Nephron progenitor cell (in vitro differentiated cells): ENCODE results near the gene OS9.

ENCODE experiments used
- DNase-seq: peaks from one replicate; pipeline ENCODE4 v3.0.0; 2021
- H3K27ac Mint-ChIP-seq: 2 replicates; pipeline ENCODE4 v1.8.0; 2021; ENCODE audit warnings: mild to moderate bottlenecking, moderate library complexity, mixed read lengths
- H3K27me3 Mint-ChIP-seq: 2 replicates; pipeline ENCODE4 v1.8.0; 2021; ENCODE audit warnings: mild to moderate bottlenecking, low read depth, mixed read lengths; ENCODE audit not compliant: poor library complexity
- H3K36me3 Mint-ChIP-seq: 2 replicates; pipeline ENCODE4 v1.8.0; 2021; ENCODE audit warnings: low read depth, mixed read lengths
- H3K4me1 Mint-ChIP-seq: 2 replicates; pipeline ENCODE4 v1.8.0; 2021; ENCODE audit warnings: mixed read lengths
- H3K4me3 Mint-ChIP-seq: 2 replicates; pipeline ENCODE4 v1.8.0; 2021; ENCODE audit warnings: mild to moderate bottlenecking, moderate library complexity, mixed read lengths
- H3K9me3 Mint-ChIP-seq: 2 replicates; pipeline ENCODE4 v1.8.0; 2021; ENCODE audit warnings: mild to moderate bottlenecking, moderate library complexity, mixed read lengths
- TF ChIP-seq, protein P1 (sequence below): fragments of 200-600 bp; sonication (generic); IDR thresholded peaks from 2 replicates; pipeline ENCODE4 v1.5.0; 2021; ENCODE audit warnings: antibody characterized with exemption

OS9 gene

DNA sequence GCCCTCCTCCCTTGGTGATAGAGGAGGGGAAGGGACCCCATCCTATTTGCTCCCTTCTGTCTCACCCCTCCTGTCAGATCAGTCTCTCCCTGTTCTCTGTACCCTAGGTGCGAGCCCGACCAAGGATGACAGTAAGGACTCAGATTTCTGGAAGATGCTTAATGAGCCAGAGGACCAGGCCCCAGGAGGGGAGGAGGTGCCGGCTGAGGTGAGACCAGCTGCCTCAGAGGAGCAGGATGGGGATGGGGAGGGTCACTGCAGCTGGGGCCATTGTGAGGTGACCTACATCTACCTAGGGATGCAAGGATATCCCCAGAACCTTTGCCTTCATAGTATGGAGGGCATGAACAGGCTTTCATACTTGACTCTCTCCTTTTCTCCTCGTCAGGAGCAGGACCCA, 22.4 kb downstream of the OS9 start:
- Mint-ChIP-seq H3K9me3 (peaks cover 12% of the 10 kb centered on the region), H3K4me3 (no peak overlapping the region), H3K4me1 (no peaks in the 10 kb centered on the region), H3K36me3 (peaks cover 59% of the 10 kb centered on the region), H3K27ac (no peak overlapping the region), H3K27me3 (no peaks in the 10 kb centered on the region)
- TF ChIP-seq, protein P1, sequence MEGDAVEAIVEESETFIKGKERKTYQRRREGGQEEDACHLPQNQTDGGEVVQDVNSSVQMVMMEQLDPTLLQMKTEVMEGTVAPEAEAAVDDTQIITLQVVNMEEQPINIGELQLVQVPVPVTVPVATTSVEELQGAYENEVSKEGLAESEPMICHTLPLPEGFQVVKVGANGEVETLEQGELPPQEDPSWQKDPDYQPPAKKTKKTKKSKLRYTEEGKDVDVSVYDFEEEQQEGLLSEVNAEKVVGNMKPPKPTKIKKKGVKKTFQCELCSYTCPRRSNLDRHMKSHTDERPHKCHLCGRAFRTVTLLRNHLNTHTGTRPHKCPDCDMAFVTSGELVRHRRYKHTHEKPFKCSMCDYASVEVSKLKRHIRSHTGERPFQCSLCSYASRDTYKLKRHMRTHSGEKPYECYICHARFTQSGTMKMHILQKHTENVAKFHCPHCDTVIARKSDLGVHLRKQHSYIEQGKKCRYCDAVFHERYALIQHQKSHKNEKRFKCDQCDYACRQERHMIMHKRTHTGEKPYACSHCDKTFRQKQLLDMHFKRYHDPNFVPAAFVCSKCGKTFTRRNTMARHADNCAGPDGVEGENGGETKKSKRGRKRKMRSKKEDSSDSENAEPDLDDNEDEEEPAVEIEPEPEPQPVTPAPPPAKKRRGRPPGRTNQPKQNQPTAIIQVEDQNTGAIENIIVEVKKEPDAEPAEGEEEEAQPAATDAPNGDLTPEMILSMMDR, result no peak
- DNase-seq, result no peak

GRCh38 chr12:57717131-57717530, 23.2 kb downstream of the OS9 start:
- H3K27me3 Mint-ChIP-seq, result no peaks in the 10 kb centered on the region
- no peaks in the 10 kb centered on the region for H3K4me1 Mint-ChIP-seq
- no peak overlapping the region for H3K27ac Mint-ChIP-seq
- no peak for DNase-seq
- peaks cover 4% of the 10 kb centered on the region for H3K9me3 Mint-ChIP-seq
- TF ChIP-seq, protein P1, result no peak
- H3K4me3 Mint-ChIP-seq, result no peak overlapping the region
- peaks cover 57% of the 10 kb centered on the region for H3K36me3 Mint-ChIP-seq

DNA sequence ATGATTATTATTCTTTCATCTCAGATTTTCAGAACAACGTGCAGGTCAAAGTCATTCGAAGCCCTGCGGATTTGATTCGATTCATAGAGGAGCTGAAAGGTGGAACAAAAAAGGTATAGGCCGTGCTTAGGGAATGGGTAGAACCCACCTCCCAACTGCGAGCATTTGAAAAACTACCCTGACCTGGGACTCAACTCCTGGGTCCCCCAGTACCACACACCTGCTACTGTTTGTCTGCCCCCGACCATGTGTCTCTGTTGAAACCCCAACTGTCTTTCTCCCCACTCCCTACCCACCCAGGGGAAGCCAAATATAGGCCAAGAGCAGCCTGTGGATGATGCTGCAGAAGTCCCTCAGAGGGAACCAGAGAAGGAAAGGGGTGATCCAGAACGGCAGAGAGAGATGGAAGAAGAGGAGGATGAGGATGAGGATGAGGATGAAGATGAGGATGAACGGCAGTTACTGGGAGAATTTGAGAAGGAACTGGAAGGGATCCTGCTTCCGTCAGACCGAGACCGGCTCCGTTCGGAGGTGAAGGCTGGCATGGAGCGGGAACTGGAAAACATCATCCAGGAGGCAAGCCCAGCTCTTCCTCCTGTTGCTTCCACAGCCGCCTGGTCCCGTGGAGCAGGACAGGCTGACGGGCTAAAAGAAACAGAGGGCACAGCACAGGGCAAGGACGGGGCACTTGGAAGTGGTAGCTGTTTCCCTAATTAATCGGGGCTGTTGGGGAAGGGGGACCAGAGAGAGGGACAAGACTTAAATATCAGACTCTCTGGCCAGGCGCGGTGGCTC, 24.1 kb downstream of the OS9 start:
- Mint-ChIP-seq H3K36me3 (peaks cover 51% of the 10 kb centered on the region), H3K9me3 (no peaks in the 10 kb centered on the region), H3K4me1 (no peaks in the 10 kb centered on the region), H3K27ac (no peak overlapping the region), H3K4me3 (no peak overlapping the region), H3K27me3 (peaks cover 4% of the 10 kb centered on the region)
- DNase-seq, result no peak
- TF ChIP-seq, protein P1, result no peak

DNA sequence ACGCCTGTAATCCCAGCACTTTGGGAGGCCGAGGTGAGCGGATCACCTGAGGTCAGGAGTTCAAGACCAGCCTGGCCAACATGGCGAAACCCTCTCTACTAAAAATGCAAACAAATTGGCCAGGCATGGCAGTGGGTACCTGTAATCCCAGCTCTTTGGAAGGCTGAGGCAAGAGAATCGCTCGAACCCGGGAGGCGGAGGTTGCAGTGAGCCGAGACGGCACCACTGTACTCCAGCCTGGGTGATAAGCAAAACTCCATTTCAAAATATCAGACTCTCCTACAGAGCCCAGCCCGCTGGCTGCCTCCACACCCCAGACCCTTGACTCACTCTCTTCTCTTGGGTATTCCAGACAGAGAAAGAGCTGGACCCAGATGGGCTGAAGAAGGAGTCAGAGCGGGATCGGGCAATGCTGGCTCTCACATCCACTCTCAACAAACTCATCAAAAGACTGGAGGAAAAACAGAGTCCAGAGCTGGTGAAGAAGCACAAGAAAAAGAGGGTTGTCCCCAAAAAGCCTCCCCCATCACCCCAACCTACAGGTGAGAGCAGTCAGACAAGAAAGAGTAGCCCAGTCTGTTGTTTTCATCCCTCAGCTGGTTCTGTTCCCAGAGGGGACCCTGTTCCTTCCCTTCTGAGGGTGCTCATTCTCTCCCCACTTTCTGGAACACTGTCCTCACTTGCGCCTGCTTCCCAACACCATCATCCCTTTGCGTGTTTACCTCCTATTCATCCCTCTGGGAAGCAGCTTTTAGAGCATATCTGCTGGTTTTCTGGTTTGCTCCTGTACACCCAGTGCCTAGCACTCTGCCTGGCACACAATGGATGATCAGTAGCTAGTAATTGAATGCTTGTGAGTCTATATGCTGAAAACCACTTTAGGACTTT, 25.0 kb downstream of the OS9 start:
- Mint-ChIP-seq H3K9me3 (no peaks in the 10 kb centered on the region), H3K27ac (no peak overlapping the region), H3K4me3 (no peak overlapping the region), H3K4me1 (no peaks in the 10 kb centered on the region), H3K27me3 (peaks cover 13% of the 10 kb centered on the region), H3K36me3 (peaks cover 43% of the 10 kb centered on the region)
- DNase-seq, result no peak
- TF ChIP-seq, protein P1, result no peak

- Mint-ChIP-seq H3K9me3 (no peaks in the 10 kb centered on the region), H3K4me1 (no peaks in the 10 kb centered on the region), H3K27ac (no peak overlapping the region), H3K27me3 (peaks cover 24% of the 10 kb centered on the region), H3K36me3 (peaks cover 43% of the 10 kb centered on the region), H3K4me3 (no peak overlapping the region)
- TF ChIP-seq, protein P1, result no peak
- DNase-seq, result no peak
Observed at GRCh38 chr12:57719777-57720605, 26.1 kb downstream of the OS9 start.
